ACHN (cell line): ENCODE data around the gene PTBP3.
A peak's percentile ranks its signal among the peaks of the same experiment; 100 is the strongest.

Source experiments
- DNase-seq: peaks from one replicate; pipeline ENCODE4 v3.0.0-alpha.2; 2015
- in situ Hi-C: cut with HindIII; loops from 2 replicates; pipeline ENCODE4 v1.10.0; 2017; ENCODE audit warnings: low sequenced_read_pairs, low pct_ligation_motif_present, low pct_unique_long_range_greater_than_20kb

Gene PTBP3

DNA sequence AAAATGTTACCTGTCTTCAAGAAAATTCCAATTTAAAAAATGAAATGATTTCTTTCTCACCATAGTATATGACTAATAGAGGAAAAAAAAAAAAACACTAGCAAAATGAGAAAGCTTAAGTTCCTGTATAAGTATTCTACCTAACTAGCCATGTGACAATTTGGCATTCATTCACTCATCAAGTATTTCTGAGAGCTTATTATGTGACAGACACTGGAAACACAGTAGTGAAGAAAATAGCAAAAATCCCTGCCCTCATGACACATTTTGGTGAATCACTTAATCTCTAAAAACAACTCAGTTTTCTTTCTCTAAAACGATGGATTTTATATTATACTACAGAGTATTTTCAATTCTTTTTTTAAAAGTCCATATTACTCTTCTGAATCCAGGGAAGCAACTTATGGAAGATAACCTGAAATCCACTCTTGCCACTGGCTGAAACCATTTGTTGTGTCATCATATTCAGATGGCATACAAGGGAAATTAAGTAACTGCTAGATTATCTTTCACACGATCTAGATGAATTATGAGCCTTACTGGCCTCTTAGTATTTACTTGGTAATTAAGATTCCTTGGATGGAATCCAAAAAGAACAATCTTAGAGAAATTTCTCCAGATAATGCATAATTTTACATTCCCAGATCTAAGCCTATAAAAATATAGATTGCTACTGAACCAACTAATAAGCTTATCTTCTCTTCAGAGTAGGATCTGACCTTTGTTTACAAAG is 5.5 kb downstream of the PTBP3 start:
- DNase-seq, result no peak
- in situ Hi-C loops, result no loop called here

DNA sequence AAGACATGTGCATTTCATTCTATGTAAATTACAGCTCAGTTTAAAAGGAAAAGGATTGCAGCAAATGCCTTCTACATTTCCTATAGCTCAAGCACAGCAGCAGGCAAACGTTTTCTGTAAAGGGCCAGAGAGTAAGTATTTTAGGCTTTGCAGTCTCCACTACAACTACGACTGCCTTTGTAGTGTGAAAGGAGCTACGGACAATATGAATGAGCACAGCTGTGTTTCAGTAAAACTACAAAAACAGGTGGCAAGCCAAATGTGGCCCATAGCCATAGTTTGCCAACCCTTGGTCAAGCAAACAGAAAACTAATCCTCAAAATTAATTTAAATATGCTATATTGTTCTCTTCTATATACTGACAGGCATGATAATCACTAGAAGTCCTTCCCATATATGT is 7.2 kb downstream of the PTBP3 start:
- in situ Hi-C loops, result no loop called here
- no peak for DNase-seq

- DNase-seq, result no peak
- in situ Hi-C loops, result no loop called here
These were observed 7.8 kb downstream of the PTBP3 start for GRCh38 chr9:112325600-112325999.

DNA sequence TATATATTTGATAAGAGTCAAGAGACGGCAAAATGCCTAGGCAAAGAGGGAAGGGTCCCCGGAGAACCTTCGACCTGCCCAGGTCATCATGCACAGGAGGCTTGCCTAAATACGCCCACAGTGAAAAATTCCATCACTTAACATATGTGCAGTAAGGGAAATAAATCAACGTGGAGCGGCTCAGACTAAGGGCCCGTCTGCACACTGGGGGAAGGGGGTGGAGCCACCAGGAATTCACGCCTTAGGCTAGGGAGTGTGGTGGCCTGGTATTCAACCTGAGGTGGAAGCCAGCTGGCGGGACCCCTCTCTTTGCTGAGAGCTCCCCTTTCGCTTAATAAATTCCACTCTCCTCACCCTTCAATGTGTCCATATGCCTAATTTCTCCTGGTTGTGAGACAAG is 8.3 kb downstream of the PTBP3 start:
- no peak for DNase-seq
- in situ Hi-C loops, result no loop called here

GRCh38 chr9:112323378-112323854 is 10.0 kb downstream of the PTBP3 start:
- in situ Hi-C loops, result no loop called here
- DNase-seq, result no peak

DNA sequence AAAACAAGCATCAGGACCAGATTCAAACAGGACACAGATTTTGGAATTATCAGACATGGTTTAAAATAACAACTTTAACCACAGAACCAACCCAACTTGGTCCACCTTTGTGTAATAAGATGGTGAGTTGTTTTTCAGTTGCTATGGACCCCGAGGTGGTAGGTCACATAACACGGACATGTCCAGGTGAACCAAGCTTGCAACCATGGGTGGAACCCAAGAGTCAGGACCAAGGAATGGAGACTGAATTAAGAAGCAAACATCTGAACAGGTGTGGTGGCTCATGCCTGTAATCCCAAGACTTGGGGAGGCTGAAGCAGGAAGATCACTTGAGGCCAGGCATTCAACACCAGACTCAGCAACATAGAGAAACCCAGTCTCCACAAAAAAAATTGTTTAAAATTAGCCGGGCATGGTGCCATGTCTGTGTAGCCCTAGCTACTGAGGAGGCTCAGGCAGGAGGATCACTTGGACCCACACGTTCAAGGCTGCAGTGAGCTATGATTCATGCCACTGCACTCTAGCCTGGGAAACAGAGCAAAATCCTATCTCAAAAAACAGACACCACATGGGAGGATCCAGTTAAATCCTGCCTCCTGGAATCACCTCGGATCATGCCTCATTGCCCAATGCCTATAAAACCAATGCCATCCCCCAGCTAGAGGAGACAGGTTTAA is 10.6 kb downstream of the PTBP3 start:
- in situ Hi-C loops, result no loop called here
- DNase-seq, result no peak

- no peak for DNase-seq
- in situ Hi-C loops, result no loop called here
These were observed 17.0 kb downstream of the PTBP3 start for GRCh38 chr9:112316258-112316943.

- in situ Hi-C loops, result no loop called here
- DNase-seq, result no peak
These were observed 17.8 kb downstream of the PTBP3 start for GRCh38 chr9:112315331-112316257.

DNA sequence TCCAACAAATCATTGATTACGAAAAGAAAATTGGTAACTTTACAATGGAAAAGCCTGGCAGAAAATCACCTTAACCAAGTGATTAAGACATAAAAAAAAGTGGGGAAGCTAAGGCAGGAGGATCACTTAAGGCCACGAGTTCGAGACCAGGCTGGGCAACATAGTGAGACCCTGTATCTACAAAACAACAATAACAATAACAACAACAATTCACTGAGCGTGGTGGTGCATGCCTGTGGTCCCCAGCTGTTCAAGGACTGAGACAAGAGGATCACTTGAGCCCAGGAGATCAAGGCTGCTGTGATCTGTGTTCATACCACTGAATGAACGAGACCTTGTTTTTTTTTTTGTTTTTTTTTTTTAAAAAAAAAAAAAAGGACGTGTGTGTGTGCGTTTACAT is 21.3 kb downstream of the PTBP3 start:
- DNase-seq, result no peak
- in situ Hi-C loops, result no loop called here

DNA sequence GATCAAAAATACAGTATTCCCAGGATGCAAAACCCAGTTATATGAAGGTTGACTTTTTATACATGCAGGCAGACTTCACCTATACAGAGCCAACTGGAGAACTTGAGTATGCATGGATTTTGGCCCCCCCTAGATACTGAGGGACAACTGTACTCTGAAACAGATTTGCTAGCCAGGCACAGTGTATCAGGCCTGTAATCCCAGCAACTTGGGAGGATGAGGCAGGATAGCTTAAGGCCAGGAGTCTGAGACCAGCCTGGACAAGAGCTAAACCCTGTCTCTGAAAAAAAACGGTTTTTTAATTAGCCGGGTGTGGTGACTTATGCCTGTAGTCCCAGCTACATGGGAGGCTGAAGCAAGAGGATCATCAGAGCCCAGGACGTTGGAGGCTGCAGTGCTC is 21.9 kb downstream of the PTBP3 start:
- in situ Hi-C loops, result no loop called here
- DNase-seq, result no peak

DNA sequence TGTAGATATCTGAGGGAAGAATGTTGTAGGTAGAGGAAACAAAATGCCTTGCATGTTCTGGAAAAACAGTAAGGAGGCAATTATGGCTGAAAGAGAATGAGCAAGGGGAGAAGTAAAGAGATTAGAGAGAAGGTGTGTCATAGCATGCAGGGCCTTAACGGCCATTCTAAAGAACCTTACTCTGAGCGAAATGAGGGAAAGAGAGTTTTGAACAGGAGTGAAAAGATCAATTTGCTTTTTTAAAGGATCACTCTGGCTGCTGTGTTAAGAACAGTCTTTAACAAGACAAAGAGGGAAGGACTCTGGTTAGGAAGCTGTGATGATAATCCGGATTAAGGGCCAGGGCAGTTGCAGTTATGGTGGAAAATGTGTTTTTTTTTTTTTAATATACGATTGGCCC is 22.6 kb downstream of the PTBP3 start:
- no peak for DNase-seq
- in situ Hi-C loops, result no loop called here

DNA sequence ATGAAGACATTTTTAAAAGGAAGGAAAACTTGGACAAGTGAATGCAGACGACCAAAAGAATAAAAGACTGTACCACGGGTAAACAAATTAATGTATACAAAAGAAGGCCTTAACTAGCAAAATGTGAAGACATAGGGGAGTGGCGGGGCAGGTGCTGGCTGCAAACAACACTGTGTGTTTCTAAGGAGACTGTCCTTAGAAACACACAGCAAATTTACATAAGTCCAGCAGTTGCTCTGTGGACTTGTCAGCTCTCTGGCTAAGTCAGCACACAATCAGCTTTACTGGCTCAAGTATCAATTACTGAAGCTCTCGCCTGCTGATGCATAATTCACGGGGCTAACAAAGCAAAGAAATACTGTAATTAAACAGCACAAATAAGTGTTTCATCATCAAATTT is 24.8 kb downstream of the PTBP3 start:
- in situ Hi-C loops, result no loop called here
- no peak for DNase-seq

DNA sequence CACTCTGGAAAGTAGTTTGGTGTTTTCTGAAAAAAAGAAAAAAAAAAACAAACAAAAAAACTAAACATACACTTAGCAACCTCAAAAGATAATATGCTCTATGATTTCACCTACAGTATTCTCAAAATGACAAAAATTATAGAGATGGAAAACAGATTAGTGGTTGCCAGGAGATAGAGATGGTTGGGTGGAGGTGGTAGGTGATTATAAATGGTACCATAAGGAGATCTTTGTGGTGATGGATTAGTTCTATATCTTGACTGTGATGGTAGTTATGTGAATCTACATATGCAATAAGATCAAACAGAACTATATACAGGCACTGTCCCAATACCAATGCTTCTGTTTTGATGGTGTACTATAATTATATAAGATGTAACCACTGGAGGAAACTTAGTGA is 32.0 kb downstream of the PTBP3 start:
- DNase-seq, result no peak
- in situ Hi-C loops, result no loop called here

DNA sequence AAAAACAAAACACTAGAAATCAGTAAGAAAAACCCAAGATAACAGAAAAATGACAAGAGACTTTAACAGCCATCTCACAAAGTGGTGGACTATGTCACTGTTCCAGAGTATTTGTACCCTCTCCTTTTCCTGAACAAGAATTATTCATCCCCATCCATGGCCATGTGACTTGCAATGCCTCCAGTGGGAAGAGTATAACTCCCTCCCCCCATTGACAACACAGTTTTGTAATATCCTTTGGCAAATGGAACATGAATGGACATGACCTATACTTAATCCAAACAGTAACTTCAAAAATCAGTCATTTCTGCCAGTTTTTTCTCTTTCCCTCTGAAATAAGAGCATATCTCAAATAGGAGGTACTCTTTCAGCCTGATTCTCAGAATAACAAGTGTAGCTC is 33.9 kb downstream of the PTBP3 start:
- in situ Hi-C loops, result no loop called here
- DNase-seq, result peak; percentile 35

- DNase-seq, result no peak
- in situ Hi-C loops, result no loop called here
These were observed 36.5 kb downstream of the PTBP3 start for GRCh38 chr9:112296929-112297328.

GRCh38 chr9:112295174-112295573 is 38.2 kb downstream of the PTBP3 start:
- no peak for DNase-seq
- in situ Hi-C loops, result no loop called here

- in situ Hi-C loops, result no loop called here
- DNase-seq, result no peak
These were observed 45.4 kb downstream of the PTBP3 start for GRCh38 chr9:112288029-112288428.

DNA sequence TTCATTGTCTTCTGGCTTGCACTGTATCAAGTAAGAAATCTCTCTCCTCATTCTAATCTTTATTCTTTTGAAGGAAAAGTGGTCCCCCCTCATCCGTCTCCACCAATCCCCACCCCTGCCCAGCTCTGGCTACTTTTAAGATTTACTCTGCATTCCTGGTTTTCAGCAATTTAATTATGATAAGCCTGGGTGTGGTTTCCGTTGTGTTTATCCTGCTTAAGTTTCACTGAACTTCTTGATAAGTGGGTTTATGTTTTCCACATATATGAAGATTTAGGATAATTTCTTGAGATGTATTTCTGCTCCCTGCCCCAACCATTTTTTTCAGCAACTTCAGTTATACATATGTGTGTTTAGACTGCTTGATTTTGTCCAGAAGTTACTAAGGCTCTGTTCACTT is 46.5 kb downstream of the PTBP3 start:
- DNase-seq, result no peak
- in situ Hi-C loops, result no loop called here

- no peak for DNase-seq
- in situ Hi-C loops, result no loop called here
These were observed 48.4 kb downstream of the PTBP3 start for GRCh38 chr9:112285056-112285455.
